ENCODE data around the gene UBALD2. TPM values are rescaled to one million over a fixed set of nuclear protein-coding genes. Genes with fewer than 3 reads are reported as not detected.

UBALD2 gene
- total RNA-seq, 4 donors from 2014 or later, result 9.1 to 16.2 (median 12.4) TPM

DNA sequence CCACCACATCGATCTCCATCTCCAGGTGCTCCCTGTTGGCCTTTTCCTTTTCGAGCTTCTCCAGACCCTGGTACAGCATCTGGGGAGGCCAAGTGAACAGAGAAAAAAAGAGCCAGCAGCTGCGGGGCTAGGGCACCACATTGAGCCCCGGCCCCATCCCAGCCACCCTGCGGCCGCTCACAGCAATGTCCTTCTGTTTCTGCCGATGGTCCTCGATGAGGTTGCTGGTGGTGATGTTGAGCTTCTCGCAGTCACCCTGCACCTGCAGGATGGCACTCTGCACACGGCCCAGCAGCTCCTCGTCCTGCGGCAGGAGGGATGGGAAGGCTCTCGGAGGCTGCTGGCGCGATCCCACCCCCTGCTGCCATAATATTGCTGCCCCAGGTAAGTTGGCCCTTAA lies 15.5 kb downstream of the UBALD2 start:
- no peaks in the 10 kb centered on the region for H3K27me3 ChIP-seq
- intact Hi-C loops (cut with DNase I), result no loop called here
- 95% methylated on average over 7 of the region's 15 CpGs for WGBS

GRCh38 chr17:76281573-76282371 lies 16.6 kb downstream of the UBALD2 start:
- peaks cover 0 to 16% (median 0%) of the 10 kb centered on the region in 4 donors for H3K36me3 ChIP-seq
- no peaks in the 10 kb centered on the region for H3K27me3 ChIP-seq
- no peak for DNase-seq (ENCODE audit: extremely low spot score)
- H3K9me3 ChIP-seq, result no peaks in the 10 kb centered on the region
- peaks cover 8 to 14% (median 10%) of the 10 kb centered on the region in 4 donors for H3K4me1 ChIP-seq
- no peak overlapping the region for H3K27ac ChIP-seq (replicated peaks in 1 of 4)
- no peak overlapping the region for H3K4me3 ChIP-seq
- intact Hi-C loops (cut with DNase I), result no loop called here
- 85% methylated on average over 16 of the region's 23 CpGs for WGBS
- TF ChIP-seq POLR2A (IDR thresholded peaks at IDR 0.05; ENCODE audit: low read depth) (no peak), CTCF (IDR thresholded peaks at IDR 0.05) (no peak), EP300 (IDR thresholded peaks at IDR 0.05) (no peak), POLR2AphosphoS5 (IDR thresholded peaks at IDR 0.05) (no peak)

More for the DNA sequence above, 15.5 kb downstream of the UBALD2 start:
- no peak overlapping the region for H3K27ac ChIP-seq (replicated peaks in 1 of 4)
- TF ChIP-seq EP300 (IDR thresholded peaks at IDR 0.05), result no peak
- TF ChIP-seq POLR2A (IDR thresholded peaks at IDR 0.05; ENCODE audit: low read depth), result no peak
- TF ChIP-seq CTCF (IDR thresholded peaks at IDR 0.05), result no peak
- no peak for TF ChIP-seq POLR2AphosphoS5 (IDR thresholded peaks at IDR 0.05)
- H3K4me3 ChIP-seq, result no peak overlapping the region
- peaks cover 0 to 23% (median 0%) of the 10 kb centered on the region in 4 donors for H3K36me3 ChIP-seq
- no peaks in the 10 kb centered on the region for H3K9me3 ChIP-seq
- peaks cover 8 to 14% (median 10%) of the 10 kb centered on the region in 4 donors for H3K4me1 ChIP-seq
- no peak for DNase-seq (ENCODE audit: extremely low spot score)

DNA sequence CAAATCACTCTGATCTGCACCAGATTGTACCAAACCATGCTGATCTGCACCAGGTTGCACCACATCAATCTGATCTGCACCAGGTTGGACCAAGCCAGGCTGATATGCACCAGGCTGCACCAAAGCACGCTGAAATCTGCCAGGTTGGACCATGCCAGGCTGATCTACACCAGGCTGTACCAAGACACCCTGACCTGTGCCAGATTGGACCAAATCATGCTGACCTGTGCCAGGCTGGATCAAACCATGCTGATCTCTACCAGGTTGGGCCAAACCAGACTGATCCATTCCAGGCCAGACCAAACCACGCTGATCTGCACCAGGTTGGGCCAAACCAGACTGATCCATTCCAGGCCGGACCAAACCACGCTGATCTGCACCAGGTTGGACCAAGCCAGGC lies 27.4 kb downstream of the UBALD2 start:
- DNase-seq (ENCODE audit: extremely low spot score), result no peak
- no peak overlapping the region for H3K4me3 ChIP-seq
- 100% methylated on average over 4 of the region's 4 CpGs for WGBS
- TF ChIP-seq EP300 (IDR thresholded peaks at IDR 0.05) (no peak), CTCF (IDR thresholded peaks at IDR 0.05) (no peak), POLR2AphosphoS5 (IDR thresholded peaks at IDR 0.05) (no peak), POLR2A (IDR thresholded peaks at IDR 0.05; ENCODE audit: low read depth) (no peak)
- peaks cover 0 to 7% (median 2%) of the 10 kb centered on the region in 4 donors for H3K4me1 ChIP-seq
- H3K36me3 ChIP-seq, result peaks cover 0 to 25% (median 14%) of the 10 kb centered on the region in 4 donors
- intact Hi-C loops (cut with DNase I), result no loop called here
- H3K27ac ChIP-seq (replicated peaks in 1 of 4), result no peak overlapping the region
- no peaks in the 10 kb centered on the region for H3K27me3 ChIP-seq
- H3K9me3 ChIP-seq, result no peaks in the 10 kb centered on the region

DNA sequence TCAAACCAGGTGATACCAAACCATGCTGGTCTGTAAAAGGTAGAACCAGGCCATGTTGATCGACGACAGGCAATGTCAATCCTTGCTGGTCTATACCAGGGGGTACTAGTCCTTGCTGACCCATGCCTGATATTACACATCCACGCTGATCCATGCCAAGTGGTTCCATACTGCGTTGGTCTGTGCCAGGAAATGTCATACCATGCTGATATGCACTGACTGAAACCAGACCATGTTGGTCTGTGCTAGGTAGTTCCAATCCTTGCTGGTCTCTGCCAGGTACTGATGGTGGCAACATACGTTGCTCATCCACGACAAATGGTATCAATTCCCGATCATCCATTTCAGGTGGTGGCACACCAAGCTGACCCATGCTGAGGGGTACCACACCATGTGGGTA lies 28.0 kb downstream of the UBALD2 start:
- Histone ChIP-seq H3K36me3 (peaks cover 0 to 25% (median 14%) of the 10 kb centered on the region in 4 donors), H3K9me3 (no peaks in the 10 kb centered on the region), H3K4me1 (peaks cover 0 to 7% (median 2%) of the 10 kb centered on the region in 4 donors), H3K4me3 (no peak overlapping the region), H3K27ac (replicated peaks in 1 of 4) (no peak overlapping the region), H3K27me3 (no peaks in the 10 kb centered on the region)
- WGBS, result 94% methylated on average over 7 of the region's 7 CpGs
- intact Hi-C loops (cut with DNase I), result no loop called here
- TF ChIP-seq POLR2AphosphoS5 (IDR thresholded peaks at IDR 0.05) (no peak), POLR2A (IDR thresholded peaks at IDR 0.05; ENCODE audit: low read depth) (no peak), EP300 (IDR thresholded peaks at IDR 0.05) (no peak), CTCF (IDR thresholded peaks at IDR 0.05) (no peak)
- DNase-seq (ENCODE audit: extremely low spot score), result no peak
